ENCODE results near the gene PRKAR1B. TPM values are rescaled to one million over a fixed set of nuclear protein-coding genes. Genes with fewer than 3 reads are reported as not detected.

Gene PRKAR1B
- total RNA-seq, 1 experiment from 2014 or later = 14.1 TPM

DNA sequence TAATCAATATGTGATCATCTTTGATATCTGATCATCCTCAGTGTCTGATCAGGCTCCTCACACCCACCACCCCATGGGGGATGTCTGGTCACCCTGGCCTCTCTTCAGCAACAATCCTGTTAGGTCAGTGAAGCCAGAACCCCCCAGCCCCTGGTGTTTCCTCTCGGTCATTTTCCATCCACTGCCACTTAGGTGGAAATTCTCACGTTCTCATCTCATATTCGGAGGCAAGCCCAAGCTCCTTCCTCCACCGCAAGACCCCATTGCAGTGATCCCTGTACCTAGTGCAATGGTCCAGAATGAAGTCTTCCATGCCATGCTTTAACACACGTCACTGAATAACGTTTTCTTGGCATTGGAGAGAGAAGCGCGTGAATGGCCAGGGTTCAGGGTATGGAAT lies 103.6 kb downstream of the PRKAR1B start:
- Histone ChIP-seq H4K20me1 (ENCODE audit: insufficient read depth) (no peaks in the 10 kb centered on the region), H3K27ac (ENCODE audit: low read depth, low read length) (no peak overlapping the region), H3K4me1 (ENCODE audit: control insufficient read depth in 1 of 2, insufficient read depth in 2 of 2, low read length in 2 of 2) (no peaks in the 10 kb centered on the region), H3K9me2 (ENCODE audit: insufficient read depth) (no peaks in the 10 kb centered on the region), H3K36me3 (ENCODE audit: control insufficient read depth in 1 of 2, insufficient read depth in 2 of 2, low read length in 2 of 2) (peaks cover 0 to 9% of the 10 kb centered on the region in 2 experiments; a peak in 1 of 4 replicates), H3K27me3 (ENCODE audit: insufficient read depth, low read length) (no peaks in the 10 kb centered on the region), H3K4me3 (replicated peaks in 1 of 2; ENCODE audit: low read depth in 1 of 2, low read length in 2 of 2) (no peak overlapping the region), H3K4me2 (ENCODE audit: low read length) (no peak overlapping the region), H3K79me2 (ENCODE audit: insufficient read depth, low read length) (peaks cover 4% of the 10 kb centered on the region; the same call in 1 of the 2 replicates), H3K9me3 (ENCODE audit: control insufficient read depth in 1 of 2, insufficient read depth in 1 of 2, low read depth in 1 of 2, low read length in 2 of 2) (peaks cover 4 to 13% of the 10 kb centered on the region in 2 experiments; a peak in 3 of 4 replicates), H3K9ac (ENCODE audit: low read length) (no peak overlapping the region), H2AFZ (ENCODE audit: low read depth, low read length, poor library complexity, severe bottlenecking) (no peak overlapping the region)
- DNase-seq (ENCODE audit: low read depth, low spot score) (no peak), ATAC-seq (no peak)
- BruUV-seq (replicated peaks) = no TSS peak
- CTCF ChIA-PET = no interaction called here
- no peak for TF ChIP-seq CEBPB (IDR thresholded peaks at IDR 0.05; ENCODE audit: low read depth)
- no peak for TF ChIP-seq POLR2AphosphoS5 (IDR thresholded peaks at IDR 0.05; ENCODE audit: low read depth, low read length)
- TF ChIP-seq RAD21 (IDR thresholded peaks at IDR 0.05; ENCODE audit: low read depth) = no peak
- TF ChIP-seq, protein P1, sequence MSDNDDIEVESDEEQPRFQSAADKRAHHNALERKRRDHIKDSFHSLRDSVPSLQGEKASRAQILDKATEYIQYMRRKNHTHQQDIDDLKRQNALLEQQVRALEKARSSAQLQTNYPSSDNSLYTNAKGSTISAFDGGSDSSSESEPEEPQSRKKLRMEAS (IDR thresholded peaks at IDR 0.05) = no peak
- TF ChIP-seq, protein P2, sequence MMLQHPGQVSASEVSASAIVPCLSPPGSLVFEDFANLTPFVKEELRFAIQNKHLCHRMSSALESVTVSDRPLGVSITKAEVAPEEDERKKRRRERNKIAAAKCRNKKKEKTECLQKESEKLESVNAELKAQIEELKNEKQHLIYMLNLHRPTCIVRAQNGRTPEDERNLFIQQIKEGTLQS (IDR thresholded peaks at IDR 0.05) = no peak
- no peak for TF ChIP-seq EGR1 (IDR thresholded peaks at IDR 0.05; ENCODE audit: low read depth)
- TF ChIP-seq ZNF274 (IDR thresholded peaks at IDR 0.05; ENCODE audit: low read depth, low read length) = no peak
- TF ChIP-seq POLR2A (IDR thresholded peaks at IDR 0.05; ENCODE audit: borderline replicate concordance, extremely low read depth, insufficient read depth, insufficient read length) = no peak
- TF ChIP-seq FOSL1 (IDR thresholded peaks at IDR 0.05; ENCODE audit: low read depth) = no peak
- RAD21 ChIA-PET (ENCODE audit: low non-redundant PET in 1 of 2, low total read pairs in 2 of 2, uncharacterized antibody in 2 of 2, unreplicated experiment in 2 of 2) = no interaction called here
- POLR2A ChIA-PET = no interaction called here
- intact Hi-C loops (cut with micrococcal nuclease) = no loop called here

DNA sequence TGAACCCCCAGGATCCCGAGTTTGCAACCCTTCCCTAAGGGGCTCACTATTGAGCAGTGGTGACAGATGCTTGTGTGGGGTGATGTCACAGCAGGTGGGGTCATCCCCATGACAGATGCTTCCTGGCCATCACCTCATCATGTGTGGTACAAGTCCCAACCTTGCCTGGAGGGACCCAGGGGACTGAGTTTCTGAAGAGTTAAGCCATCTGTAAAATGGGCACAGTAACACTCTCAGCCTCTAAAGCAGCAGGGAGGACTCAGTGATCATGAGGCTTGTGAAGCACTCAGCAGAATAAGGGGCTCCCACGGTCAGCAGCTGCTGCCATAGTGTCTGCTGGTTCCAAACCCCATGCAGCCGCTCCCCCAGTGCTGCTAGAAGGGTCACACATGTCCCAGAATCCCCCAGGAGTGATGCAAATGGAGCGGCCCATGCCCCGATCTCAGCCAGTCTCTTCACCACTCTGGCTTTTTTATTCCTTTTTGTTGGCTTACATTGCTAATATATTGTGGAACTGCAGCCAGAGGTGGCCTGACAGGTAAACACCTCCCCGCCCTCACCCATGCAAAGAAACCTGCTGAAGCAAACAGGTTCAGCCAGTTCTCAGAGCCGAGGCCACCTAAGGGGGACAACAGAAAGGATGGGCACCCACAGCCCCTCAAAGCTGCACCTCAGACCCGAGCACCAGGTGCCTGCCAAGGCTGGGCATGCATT lies 105.4 kb downstream of the PRKAR1B start:
- ChIA-PET POLR2A (no interaction called here), CTCF (no interaction called here), RAD21 (ENCODE audit: low non-redundant PET in 1 of 2, low total read pairs in 2 of 2, uncharacterized antibody in 2 of 2, unreplicated experiment in 2 of 2) (no interaction called here)
- H3K4me3 ChIP-seq (replicated peaks in 1 of 2; ENCODE audit: low read depth in 1 of 2, low read length in 2 of 2) = no peak overlapping the region
- H3K27me3 ChIP-seq (ENCODE audit: insufficient read depth, low read length) = no peaks in the 10 kb centered on the region
- H3K9me2 ChIP-seq (ENCODE audit: insufficient read depth) = no peaks in the 10 kb centered on the region
- no TSS peak for BruUV-seq (replicated peaks)
- intact Hi-C loops (cut with micrococcal nuclease) = no loop called here
- H3K36me3 ChIP-seq (ENCODE audit: control insufficient read depth in 1 of 2, insufficient read depth in 2 of 2, low read length in 2 of 2) = peaks cover 0 to 9% of the 10 kb centered on the region in 2 experiments; a peak in 1 of 4 replicates
- H3K9me3 ChIP-seq (ENCODE audit: control insufficient read depth in 1 of 2, insufficient read depth in 1 of 2, low read depth in 1 of 2, low read length in 2 of 2) = peaks cover 4 to 13% of the 10 kb centered on the region in 2 experiments; a peak in 3 of 4 replicates
- ATAC-seq = no peak
- no peak overlapping the region for H2AFZ ChIP-seq (ENCODE audit: low read depth, low read length, poor library complexity, severe bottlenecking)
- no peak for DNase-seq (ENCODE audit: low read depth, low spot score)
- H3K4me1 ChIP-seq (ENCODE audit: control insufficient read depth in 1 of 2, insufficient read depth in 2 of 2, low read length in 2 of 2) = no peaks in the 10 kb centered on the region
- H4K20me1 ChIP-seq (ENCODE audit: insufficient read depth) = no peaks in the 10 kb centered on the region
- H3K9ac ChIP-seq (ENCODE audit: low read length) = no peak overlapping the region
- H3K27ac ChIP-seq (ENCODE audit: low read depth, low read length) = no peak overlapping the region
- H3K79me2 ChIP-seq (ENCODE audit: insufficient read depth, low read length) = peaks cover 4% of the 10 kb centered on the region; the same call in 1 of the 2 replicates
- H3K4me2 ChIP-seq (ENCODE audit: low read length) = no peak overlapping the region
- no peak for TF ChIP-seq SP1 (IDR thresholded peaks at IDR 0.05; ENCODE audit: low read depth)
- TF ChIP-seq TCF7L2 (IDR thresholded peaks at IDR 0.05; ENCODE audit: borderline replicate concordance, extremely low read depth, insufficient read depth, insufficient read length) = no peak
- no peak for TF ChIP-seq EZH2 (IDR thresholded peaks at IDR 0.05)
- TF ChIP-seq, protein P3, sequence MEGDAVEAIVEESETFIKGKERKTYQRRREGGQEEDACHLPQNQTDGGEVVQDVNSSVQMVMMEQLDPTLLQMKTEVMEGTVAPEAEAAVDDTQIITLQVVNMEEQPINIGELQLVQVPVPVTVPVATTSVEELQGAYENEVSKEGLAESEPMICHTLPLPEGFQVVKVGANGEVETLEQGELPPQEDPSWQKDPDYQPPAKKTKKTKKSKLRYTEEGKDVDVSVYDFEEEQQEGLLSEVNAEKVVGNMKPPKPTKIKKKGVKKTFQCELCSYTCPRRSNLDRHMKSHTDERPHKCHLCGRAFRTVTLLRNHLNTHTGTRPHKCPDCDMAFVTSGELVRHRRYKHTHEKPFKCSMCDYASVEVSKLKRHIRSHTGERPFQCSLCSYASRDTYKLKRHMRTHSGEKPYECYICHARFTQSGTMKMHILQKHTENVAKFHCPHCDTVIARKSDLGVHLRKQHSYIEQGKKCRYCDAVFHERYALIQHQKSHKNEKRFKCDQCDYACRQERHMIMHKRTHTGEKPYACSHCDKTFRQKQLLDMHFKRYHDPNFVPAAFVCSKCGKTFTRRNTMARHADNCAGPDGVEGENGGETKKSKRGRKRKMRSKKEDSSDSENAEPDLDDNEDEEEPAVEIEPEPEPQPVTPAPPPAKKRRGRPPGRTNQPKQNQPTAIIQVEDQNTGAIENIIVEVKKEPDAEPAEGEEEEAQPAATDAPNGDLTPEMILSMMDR (IDR thresholded peaks at IDR 0.05 in 2 of 3, conservative IDR thresholded peaks at IDR 0.05 in 1 of 3; ENCODE audit: borderline replicate concordance in 1 of 3, insufficient read depth in 1 of 3, low read depth in 2 of 3, low read length in 2 of 3) = no peak
- TF ChIP-seq POLR2AphosphoS5 (IDR thresholded peaks at IDR 0.05; ENCODE audit: low read depth, low read length) = no peak
- no peak for TF ChIP-seq JUND (IDR thresholded peaks at IDR 0.05)
- TF ChIP-seq, protein P4, sequence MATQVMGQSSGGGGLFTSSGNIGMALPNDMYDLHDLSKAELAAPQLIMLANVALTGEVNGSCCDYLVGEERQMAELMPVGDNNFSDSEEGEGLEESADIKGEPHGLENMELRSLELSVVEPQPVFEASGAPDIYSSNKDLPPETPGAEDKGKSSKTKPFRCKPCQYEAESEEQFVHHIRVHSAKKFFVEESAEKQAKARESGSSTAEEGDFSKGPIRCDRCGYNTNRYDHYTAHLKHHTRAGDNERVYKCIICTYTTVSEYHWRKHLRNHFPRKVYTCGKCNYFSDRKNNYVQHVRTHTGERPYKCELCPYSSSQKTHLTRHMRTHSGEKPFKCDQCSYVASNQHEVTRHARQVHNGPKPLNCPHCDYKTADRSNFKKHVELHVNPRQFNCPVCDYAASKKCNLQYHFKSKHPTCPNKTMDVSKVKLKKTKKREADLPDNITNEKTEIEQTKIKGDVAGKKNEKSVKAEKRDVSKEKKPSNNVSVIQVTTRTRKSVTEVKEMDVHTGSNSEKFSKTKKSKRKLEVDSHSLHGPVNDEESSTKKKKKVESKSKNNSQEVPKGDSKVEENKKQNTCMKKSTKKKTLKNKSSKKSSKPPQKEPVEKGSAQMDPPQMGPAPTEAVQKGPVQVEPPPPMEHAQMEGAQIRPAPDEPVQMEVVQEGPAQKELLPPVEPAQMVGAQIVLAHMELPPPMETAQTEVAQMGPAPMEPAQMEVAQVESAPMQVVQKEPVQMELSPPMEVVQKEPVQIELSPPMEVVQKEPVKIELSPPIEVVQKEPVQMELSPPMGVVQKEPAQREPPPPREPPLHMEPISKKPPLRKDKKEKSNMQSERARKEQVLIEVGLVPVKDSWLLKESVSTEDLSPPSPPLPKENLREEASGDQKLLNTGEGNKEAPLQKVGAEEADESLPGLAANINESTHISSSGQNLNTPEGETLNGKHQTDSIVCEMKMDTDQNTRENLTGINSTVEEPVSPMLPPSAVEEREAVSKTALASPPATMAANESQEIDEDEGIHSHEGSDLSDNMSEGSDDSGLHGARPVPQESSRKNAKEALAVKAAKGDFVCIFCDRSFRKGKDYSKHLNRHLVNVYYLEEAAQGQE (IDR thresholded peaks at IDR 0.05; ENCODE audit: low read depth) = no peak
- TF ChIP-seq FOSL1 (IDR thresholded peaks at IDR 0.05; ENCODE audit: low read depth) = no peak

Data from HCT116 (cell line).